H9 (cell line): ENCODE results near the gene KCNMA1. TPM values are rescaled to one million over a fixed set of nuclear protein-coding genes. Genes with fewer than 3 reads are reported as not detected.
A peak's percentile ranks its signal among the peaks of the same experiment; 100 is the strongest.

Experiments used
- DNase-seq: peaks from one replicate; pipeline ENCODE4 v3.0.0-alpha.2; 2017
- H2AFZ ChIP-seq: one replicate; pipeline ENCODE4 v1.6.1; 2013; ENCODE audit warnings: mild to moderate bottlenecking, low read length, control low read depth, moderate library complexity
- H2AK5ac ChIP-seq: 2 replicates; pipeline ENCODE4 v1.6.1; 2013; ENCODE audit warnings: low read length, control low read depth, mixed read lengths; ENCODE audit not compliant: insufficient read length
- H2BK120ac ChIP-seq: one replicate; pipeline ENCODE4 v1.6.1; 2013; ENCODE audit warnings: low read depth, mild to moderate bottlenecking, low read length, control low read depth, inconsistent platforms; ENCODE audit not compliant: poor library complexity, severe bottlenecking
- H2BK12ac ChIP-seq: 2 replicates; pipeline ENCODE4 v1.6.1; 2013; ENCODE audit warnings: low read length, control low read depth, mixed read lengths, low read depth; ENCODE audit not compliant: insufficient read length
- H2BK15ac ChIP-seq: 2 replicates; pipeline ENCODE4 v1.6.1; 2013; ENCODE audit warnings: low read depth, low read length, control low read depth
- H2BK20ac ChIP-seq: one replicate; pipeline ENCODE4 v1.6.1; 2013; ENCODE audit warnings: low read depth, mild to moderate bottlenecking, low read length, control low read depth, inconsistent platforms; ENCODE audit not compliant: poor library complexity, severe bottlenecking
- H2BK5ac ChIP-seq: 2 replicates; pipeline ENCODE4 v1.6.1; 2013; ENCODE audit warnings: low read length, control low read depth, mixed read lengths; ENCODE audit not compliant: insufficient read length
- H3K14ac ChIP-seq: 2 replicates; pipeline ENCODE4 v1.6.1; 2013; ENCODE audit warnings: low read length, control low read depth; ENCODE audit not compliant: insufficient read depth
- H3K18ac ChIP-seq: 2 replicates; pipeline ENCODE4 v1.6.1; 2013; ENCODE audit warnings: low read depth, mild to moderate bottlenecking, mixed read lengths, low read length, control low read depth; ENCODE audit not compliant: insufficient read length
- H3K23ac ChIP-seq: 2 replicates; pipeline ENCODE4 v1.6.1; 2013; ENCODE audit warnings: low read length, control low read depth, mixed read lengths, low read depth; ENCODE audit not compliant: insufficient read length
- H3K23me2 ChIP-seq: 2 replicates; pipeline ENCODE4 v1.6.1; 2013; ENCODE audit warnings: low read depth, mild to moderate bottlenecking, mixed read lengths, low read length, control low read depth; ENCODE audit not compliant: insufficient read length, poor library complexity, severe bottlenecking
- H3K27ac ChIP-seq: 2 replicates; pipeline ENCODE4 v1.5.1; 2013; ENCODE audit warnings: low read length, control low read depth, mixed read lengths, low read depth; ENCODE audit not compliant: insufficient read length
- H3K27me3 ChIP-seq: 2 replicates; pipeline ENCODE4 v1.6.1; 2013; ENCODE audit warnings: low read length, control low read depth, inconsistent platforms; ENCODE audit not compliant: insufficient read depth
- H3K4ac ChIP-seq: 2 replicates; pipeline ENCODE4 v1.6.1; 2013; ENCODE audit warnings: low read depth, mild to moderate bottlenecking, control low read depth, inconsistent platforms, low read length, moderate library complexity
- H3K4me1 ChIP-seq: 2 replicates; pipeline ENCODE4 v1.6.1; 2013; ENCODE audit warnings: low read length, control low read depth, inconsistent platforms; ENCODE audit not compliant: insufficient read depth
- H3K4me2 ChIP-seq: 2 replicates; pipeline ENCODE4 v1.6.1; 2013; ENCODE audit warnings: low read length, control low read depth, mixed read lengths; ENCODE audit not compliant: insufficient read length, insufficient read depth
- H3K56ac ChIP-seq: 2 replicates; pipeline ENCODE4 v1.6.1; 2013; ENCODE audit warnings: low read depth, mild to moderate bottlenecking, mixed read lengths, low read length, control low read depth; ENCODE audit not compliant: insufficient read length
- H3K79me1 ChIP-seq: 2 replicates; pipeline ENCODE4 v1.6.1; 2013; ENCODE audit warnings: low read depth, mild to moderate bottlenecking, moderate library complexity, low read length, control low read depth, inconsistent platforms; ENCODE audit not compliant: insufficient read depth, poor library complexity, severe bottlenecking
- H3K79me2 ChIP-seq: 2 replicates; pipeline ENCODE4 v1.6.1; 2013; ENCODE audit warnings: low read length, control low read depth, inconsistent platforms; ENCODE audit not compliant: insufficient read depth
- H3K9ac ChIP-seq: 2 replicates; pipeline ENCODE4 v1.6.1; 2013; ENCODE audit warnings: low read length, control low read depth, mixed read lengths; ENCODE audit not compliant: insufficient read length; ENCODE audit errors: extremely low read depth
- H3K9me3 ChIP-seq: one replicate; pipeline ENCODE4 v1.6.1; 2013; ENCODE audit warnings: low read depth, low read length, inconsistent platforms; ENCODE audit not compliant: control insufficient read depth
- H3T11ph ChIP-seq: one replicate; pipeline ENCODE4 v1.6.1; 2013; ENCODE audit warnings: mild to moderate bottlenecking, low read length, control low read depth, inconsistent platforms
- H4K20me1 ChIP-seq: one replicate; pipeline ENCODE4 v1.6.1; 2013; ENCODE audit not compliant: control insufficient read depth, insufficient read length, insufficient read depth
- H4K5ac ChIP-seq: 2 replicates; pipeline ENCODE4 v1.6.1; 2013; ENCODE audit warnings: low read depth, mild to moderate bottlenecking, mixed read lengths, low read length, control low read depth; ENCODE audit not compliant: insufficient read length
- H4K8ac ChIP-seq: replicated peaks from 2 replicates; pipeline ENCODE4 v1.6.1; 2013; ENCODE audit warnings: low read length, control low read depth, mixed read lengths, low read depth; ENCODE audit not compliant: insufficient read length
- H4K91ac ChIP-seq: 2 replicates; pipeline ENCODE4 v1.6.1; 2013; ENCODE audit warnings: low read depth, mild to moderate bottlenecking, moderate library complexity, mixed read lengths, low read length, control low read depth; ENCODE audit not compliant: insufficient read length
- H3K27ac Mint-ChIP-seq, 3 experiments: 2 replicates in 2 of 3; 3 replicates in 1 of 3; pipeline ENCODE4 v1.8.0; 2020 to 2021; ENCODE audit warnings: mixed read lengths in 3 of 3, mild to moderate bottlenecking in 1 of 3, moderate library complexity in 1 of 3
- H3K27me3 Mint-ChIP-seq: 2 replicates; pipeline ENCODE4 v1.8.0; 2021; ENCODE audit warnings: low read depth, mild to moderate bottlenecking, moderate library complexity, mixed read lengths
- H3K36me3 Mint-ChIP-seq, 3 experiments: 2 replicates in 2 of 3; 3 replicates in 1 of 3; pipeline ENCODE4 v1.8.0; 2020 to 2021; ENCODE audit warnings: low read depth in 3 of 3, mixed read lengths in 3 of 3; ENCODE audit not compliant: insufficient read depth in 1 of 3
- H3K4me1 Mint-ChIP-seq, 2 experiments: 2 replicates each; pipeline ENCODE4 v1.8.0; 2020; ENCODE audit warnings: mixed read lengths in 2 of 2
- H3K4me3 Mint-ChIP-seq, 2 experiments: 2 replicates in 1 of 2; 3 replicates in 1 of 2; pipeline ENCODE4 v1.8.0; 2020 to 2021; ENCODE audit warnings: mild to moderate bottlenecking in 2 of 2, mixed read lengths in 2 of 2, moderate library complexity in 1 of 2
- H3K9me3 Mint-ChIP-seq, 2 experiments: 2 replicates in 1 of 2; 3 replicates in 1 of 2; pipeline ENCODE4 v1.8.0; 2020; ENCODE audit warnings: mild to moderate bottlenecking in 2 of 2, mixed read lengths in 2 of 2, moderate library complexity in 1 of 2
- CTCF ChIP-seq: fragments of 200-600 bp; sonication (generic); conservative IDR thresholded peaks from 3 replicates; pipeline ENCODE4 v1.8.0; 2021; ENCODE audit warnings: antibody characterized with exemption, mild to moderate bottlenecking
- WGBS: extraction: QIAGEN DNeasy Blood & Tissue Kit; methylation state at CpG from one replicate; pipeline ENCODE4 v1.1.7; 2013; ENCODE audit warnings: missing lambda C conversion rate, low lambda C conversion rate, mixed read lengths; ENCODE audit not compliant: insufficient read length; ENCODE audit errors: extremely low coverage; 5-methylcytosine and 5-hydroxymethylcytosine counted together
- total RNA-seq: library from RNA; stranded (reverse); gene quantifications from 2 replicates; pipeline ENCODE4 v1.2.1, GENCODE V29; 2021

Gene KCNMA1
- total RNA-seq, 1 experiment from 2014 or later = 2.0 TPM

DNA sequence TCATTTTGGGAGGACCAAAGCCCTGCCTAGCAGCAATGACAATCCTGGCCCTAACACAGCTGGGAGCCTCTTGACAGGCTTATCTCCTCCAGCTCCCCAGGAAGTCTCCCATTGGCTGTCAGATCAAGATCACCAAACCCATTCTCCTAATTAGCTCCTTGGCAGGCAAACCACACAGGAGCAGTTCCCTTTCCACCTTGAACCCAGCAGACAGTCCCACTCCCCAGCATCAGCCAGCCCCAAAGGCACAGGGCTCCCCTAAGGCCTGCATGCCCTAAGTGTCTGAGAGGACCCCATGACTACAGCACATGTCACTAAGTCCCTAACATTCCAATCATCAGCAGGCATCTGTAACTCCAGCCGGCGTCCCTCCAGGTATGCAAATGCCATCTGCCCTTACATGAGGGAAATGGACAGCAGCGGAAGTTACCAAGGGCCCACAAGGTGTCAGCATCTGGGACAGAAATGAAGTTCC, 348.5 kb downstream of the KCNMA1 start:
- peaks cover 46 to 52% of the 10 kb centered on the region in 2 experiments for H3K4me1 Mint-ChIP-seq
- H3K27me3 Mint-ChIP-seq = peaks cover 13% of the 10 kb centered on the region

More for the DNA sequence above, 348.5 kb downstream of the KCNMA1 start:
- H3K14ac ChIP-seq = no peak overlapping the region
- Mint-ChIP-seq H3K4me3 (no peak overlapping the region), H3K36me3 (no peaks in the 10 kb centered on the region), H3K9me3 (no peaks in the 10 kb centered on the region), H3K27ac (no peak overlapping the region)
- H2BK12ac ChIP-seq = no peak overlapping the region
- peaks cover 7% of the 10 kb centered on the region for H3K4me1 ChIP-seq
- no peaks in the 10 kb centered on the region for H3K27me3 ChIP-seq
- no peak overlapping the region for H2BK5ac ChIP-seq
- no peak overlapping the region for H3K4me2 ChIP-seq
- H2BK20ac ChIP-seq = no peak overlapping the region
- H4K91ac ChIP-seq = no peak overlapping the region
- no peak overlapping the region for H3K27ac ChIP-seq
- H3K9ac ChIP-seq = no peak overlapping the region
- H3T11ph ChIP-seq = no peak overlapping the region
- no peak overlapping the region for H2AK5ac ChIP-seq
- no peak overlapping the region for H3K18ac ChIP-seq
- H3K56ac ChIP-seq = no peak overlapping the region
- no peaks in the 10 kb centered on the region for H3K23me2 ChIP-seq
- no peak overlapping the region for H4K5ac ChIP-seq
- no peak overlapping the region for H3K23ac ChIP-seq
- DNase-seq = peak; percentile 38
- TF ChIP-seq CTCF = no peak
- H4K8ac ChIP-seq = no peak overlapping the region
- no peak overlapping the region for H3K4ac ChIP-seq
- no peak overlapping the region for H2BK15ac ChIP-seq
- no peak overlapping the region for H2AFZ ChIP-seq
- H3K79me2 ChIP-seq = no peaks in the 10 kb centered on the region
- no peaks in the 10 kb centered on the region for H3K79me1 ChIP-seq
- H2BK120ac ChIP-seq = no peak overlapping the region
- no CpG with 5 or more reads among the region's 3 CpGs for WGBS
- H3K9me3 ChIP-seq = no peaks in the 10 kb centered on the region
- no peaks in the 10 kb centered on the region for H4K20me1 ChIP-seq
